ENCODE results near the gene ADAMTSL3. TPM values are rescaled to one million over a fixed set of nuclear protein-coding genes. Genes with fewer than 3 reads are reported as not detected.
"Not testable (repeated sequence)": the region's sequence is repeated elsewhere in the genome, so short reads cannot be mapped to it uniquely, and the experiment has no call there.

Gene ADAMTSL3
- total RNA-seq, 2 donors from 2014 or later = 0.79 to 3.4 TPM

GRCh38 chr15:84081391-84082168, 427.7 kb downstream of the ADAMTSL3 start:
- no peak overlapping the region for H3K4me3 Mint-ChIP-seq
- peaks cover 49% of the 10 kb centered on the region for H3K27me3 ChIP-seq (ENCODE audit: control insufficient read depth, insufficient read depth, low read length, poor library complexity, severe bottlenecking)
- H3K27me3 Mint-ChIP-seq (ENCODE audit: insufficient read depth) = peaks cover 64% of the 10 kb centered on the region
- no peaks in the 10 kb centered on the region for H3K36me3 Mint-ChIP-seq (ENCODE audit: low read depth)
- no peaks in the 10 kb centered on the region for H3K36me3 ChIP-seq (ENCODE audit: control insufficient read depth, insufficient read depth, low read length)
- H3K4me1 Mint-ChIP-seq = peaks cover 12% of the 10 kb centered on the region
- no peaks in the 10 kb centered on the region for H3K9me3 ChIP-seq (ENCODE audit: control insufficient read depth, low read length)
- no peak for DNase-seq
- TF ChIP-seq, protein P1, sequence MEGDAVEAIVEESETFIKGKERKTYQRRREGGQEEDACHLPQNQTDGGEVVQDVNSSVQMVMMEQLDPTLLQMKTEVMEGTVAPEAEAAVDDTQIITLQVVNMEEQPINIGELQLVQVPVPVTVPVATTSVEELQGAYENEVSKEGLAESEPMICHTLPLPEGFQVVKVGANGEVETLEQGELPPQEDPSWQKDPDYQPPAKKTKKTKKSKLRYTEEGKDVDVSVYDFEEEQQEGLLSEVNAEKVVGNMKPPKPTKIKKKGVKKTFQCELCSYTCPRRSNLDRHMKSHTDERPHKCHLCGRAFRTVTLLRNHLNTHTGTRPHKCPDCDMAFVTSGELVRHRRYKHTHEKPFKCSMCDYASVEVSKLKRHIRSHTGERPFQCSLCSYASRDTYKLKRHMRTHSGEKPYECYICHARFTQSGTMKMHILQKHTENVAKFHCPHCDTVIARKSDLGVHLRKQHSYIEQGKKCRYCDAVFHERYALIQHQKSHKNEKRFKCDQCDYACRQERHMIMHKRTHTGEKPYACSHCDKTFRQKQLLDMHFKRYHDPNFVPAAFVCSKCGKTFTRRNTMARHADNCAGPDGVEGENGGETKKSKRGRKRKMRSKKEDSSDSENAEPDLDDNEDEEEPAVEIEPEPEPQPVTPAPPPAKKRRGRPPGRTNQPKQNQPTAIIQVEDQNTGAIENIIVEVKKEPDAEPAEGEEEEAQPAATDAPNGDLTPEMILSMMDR (conservative IDR thresholded peaks at IDR 0.05) = no peak
- H3K4me3 ChIP-seq (ENCODE audit: low read length) = no peak overlapping the region
- H3K27ac ChIP-seq (ENCODE audit: low read depth, low read length) = no peak overlapping the region
- no peak overlapping the region for H3K9ac ChIP-seq (ENCODE audit: extremely low read depth, low read length, poor library complexity, severe bottlenecking)
- WGBS, 2 experiments (ENCODE audit: insufficient coverage in 1 of 2, insufficient read length in 1 of 2) = 92 to 96% methylated on average over 13 to 16 of the region's 16 CpGs
- H3K27ac Mint-ChIP-seq = no peak overlapping the region
- no peaks in the 10 kb centered on the region for H3K4me1 ChIP-seq (ENCODE audit: control insufficient read depth, insufficient read depth, low read length)
- H3K9me3 Mint-ChIP-seq = peaks cover 5% of the 10 kb centered on the region

DNA sequence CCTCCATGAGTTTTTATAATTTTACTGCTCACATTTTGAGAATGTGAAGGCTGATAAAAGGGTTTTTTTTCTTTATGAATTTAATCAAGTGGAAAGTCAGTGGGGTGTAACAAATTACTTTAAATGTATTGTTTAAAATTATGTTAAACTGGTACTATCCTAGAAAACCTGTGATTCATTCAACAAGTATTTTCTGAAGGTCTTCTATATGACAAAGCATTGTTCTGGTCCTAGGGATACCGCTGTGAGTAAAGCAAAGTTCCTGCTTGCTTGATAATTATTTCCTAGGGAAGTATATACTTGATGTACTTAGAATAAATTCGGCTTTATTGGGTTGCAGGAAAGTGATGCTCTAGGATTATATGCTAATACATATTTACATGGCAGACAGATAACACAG, 428.8 kb downstream of the ADAMTSL3 start:
- peaks cover 12% of the 10 kb centered on the region for H3K4me1 Mint-ChIP-seq
- Histone ChIP-seq H3K4me1 (ENCODE audit: control insufficient read depth, insufficient read depth, low read length) (no peaks in the 10 kb centered on the region), H3K9ac (ENCODE audit: extremely low read depth, low read length, poor library complexity, severe bottlenecking) (no peak overlapping the region), H3K27me3 (ENCODE audit: control insufficient read depth, insufficient read depth, low read length, poor library complexity, severe bottlenecking) (peaks cover 49% of the 10 kb centered on the region), H3K4me3 (ENCODE audit: low read length) (no peak overlapping the region), H3K9me3 (ENCODE audit: control insufficient read depth, low read length) (no peaks in the 10 kb centered on the region), H3K36me3 (ENCODE audit: control insufficient read depth, insufficient read depth, low read length) (no peaks in the 10 kb centered on the region), H3K27ac (ENCODE audit: low read depth, low read length) (no peak overlapping the region)
- no peak overlapping the region for H3K27ac Mint-ChIP-seq
- H3K4me3 Mint-ChIP-seq = no peak overlapping the region
- TF ChIP-seq, protein P1 (conservative IDR thresholded peaks at IDR 0.05) = no peak
- peaks cover 1% of the 10 kb centered on the region for H3K9me3 Mint-ChIP-seq
- peaks cover 53% of the 10 kb centered on the region for H3K27me3 Mint-ChIP-seq (ENCODE audit: insufficient read depth)
- 75% methylated on average over 1 of the region's 2 CpGs; no CpG with 5 or more reads in 1 of the 2 experiments for WGBS, 2 experiments (ENCODE audit: insufficient coverage in 1 of 2, insufficient read length in 1 of 2)
- no peaks in the 10 kb centered on the region for H3K36me3 Mint-ChIP-seq (ENCODE audit: low read depth)
- no peak for DNase-seq

GRCh38 chr15:84086071-84086470, 432.1 kb downstream of the ADAMTSL3 start:
- not testable (repeated sequence) for H3K9me3 ChIP-seq (ENCODE audit: control insufficient read depth, low read length); H3K9me3 Mint-ChIP-seq; H3K27ac ChIP-seq (ENCODE audit: low read depth, low read length); H3K27ac Mint-ChIP-seq; DNase-seq; H3K4me1 ChIP-seq (ENCODE audit: control insufficient read depth, insufficient read depth, low read length); H3K36me3 ChIP-seq (ENCODE audit: control insufficient read depth, insufficient read depth, low read length); H3K36me3 Mint-ChIP-seq (ENCODE audit: low read depth); H3K4me3 Mint-ChIP-seq; H3K4me1 Mint-ChIP-seq; H3K9ac ChIP-seq (ENCODE audit: extremely low read depth, low read length, poor library complexity, severe bottlenecking); H3K4me3 ChIP-seq (ENCODE audit: low read length)
- peaks cover 25% of the 10 kb centered on the region for H3K27me3 ChIP-seq (ENCODE audit: control insufficient read depth, insufficient read depth, low read length, poor library complexity, severe bottlenecking)
- WGBS, 2 experiments (ENCODE audit: insufficient coverage in 1 of 2, insufficient read length in 1 of 2) = 90% methylated on average over 3 of the region's 3 CpGs; no CpG with 5 or more reads in 1 of the 2 experiments
- H3K27me3 Mint-ChIP-seq (ENCODE audit: insufficient read depth) = peaks cover 23% of the 10 kb centered on the region

Other genes starting within 250 kb of the ADAMTSL3 start
- gene SH3GL3, start 206.8 kb upstream of the ADAMTSL3 start, total RNA-seq = 1 to 10 TPM; 3.5 to 3.8 TPM